ENCODE measurements around the gene LTA.

DNA sequence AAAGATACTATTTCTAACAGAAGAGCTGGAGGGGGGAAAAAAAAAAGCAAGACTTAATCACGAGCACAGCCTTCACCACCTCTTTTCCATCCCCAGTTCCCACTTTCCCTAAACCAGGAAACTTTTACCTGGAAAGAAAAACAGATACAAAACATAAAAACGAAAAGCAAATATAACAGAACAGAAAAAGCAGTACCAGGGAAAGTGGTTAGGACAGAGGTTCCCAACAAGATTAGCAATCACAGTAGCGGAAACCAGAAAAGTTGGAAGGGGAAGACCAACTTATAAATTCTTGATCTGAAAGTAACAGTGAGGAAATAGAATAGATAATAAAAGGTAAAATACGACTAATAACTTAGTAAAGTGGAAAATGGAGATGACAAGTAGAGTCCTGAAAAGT, 31.4 kb upstream of the LTA start:
- TF ChIP-seq EZH2 (IDR thresholded peaks at IDR 0.05; ENCODE audit: borderline replicate concordance, low read depth, low read length, severe bottlenecking) (no peak), CTCF (IDR thresholded peaks at IDR 0.05; ENCODE audit: extremely low read depth in 1 of 2, insufficient read depth in 1 of 2, low read depth in 1 of 2, low read length in 2 of 2) (no peak), GATA2 (IDR thresholded peaks at IDR 0.05; ENCODE audit: insufficient read depth, insufficient read length, low read depth, low read length) (no peak), POLR2A (IDR thresholded peaks at IDR 0.05; ENCODE audit: low read depth, low read length) (no peak), POLR2AphosphoS5 (IDR thresholded peaks at IDR 0.05; ENCODE audit: insufficient read depth, low read depth, low read length) (no peak), MYC (IDR thresholded peaks at IDR 0.05; ENCODE audit: low read depth, low read length) (no peak)
- TF ChIP-seq, protein P1, sequence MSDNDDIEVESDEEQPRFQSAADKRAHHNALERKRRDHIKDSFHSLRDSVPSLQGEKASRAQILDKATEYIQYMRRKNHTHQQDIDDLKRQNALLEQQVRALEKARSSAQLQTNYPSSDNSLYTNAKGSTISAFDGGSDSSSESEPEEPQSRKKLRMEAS (IDR thresholded peaks at IDR 0.05; ENCODE audit: insufficient read depth, insufficient read length): no peak
